ENCODE data around the gene HAUS7.
A peak's percentile ranks its signal among the peaks of the same experiment; 100 is the strongest.

The HAUS7 gene

GRCh38 chrX:153500676-153501280, 30.4 kb upstream of the HAUS7 start:
- no peak for TF ChIP-seq CTCF (IDR thresholded peaks at IDR 0.05; ENCODE audit: low read depth, low read length)
- no peak overlapping the region for H3K4me3 ChIP-seq (replicated peaks in 1 of 2; ENCODE audit: low read depth in 2 of 2, low read length in 2 of 2)

GRCh38 chrX:153499876-153500275, 29.5 kb upstream of the HAUS7 start:
- no peak for DNase-seq (ENCODE audit: low read depth in 2 of 2)
- no peak for TF ChIP-seq CTCF (IDR thresholded peaks at IDR 0.05; ENCODE audit: low read depth, low read length)
- no peak overlapping the region for H3K4me3 ChIP-seq (replicated peaks in 1 of 2; ENCODE audit: low read depth in 2 of 2, low read length in 2 of 2)

More at GRCh38 chrX:153500676-153501280, 30.4 kb upstream of the HAUS7 start:
- DNase-seq (ENCODE audit: low read depth in 2 of 2): no peak

- peak overlapping the region in 1 of 2 donors; percentile 2 for H3K4me3 ChIP-seq (replicated peaks in 1 of 2; ENCODE audit: low read depth in 2 of 2, low read length in 2 of 2)
- TF ChIP-seq CTCF (IDR thresholded peaks at IDR 0.05; ENCODE audit: low read depth, low read length): no peak
- DNase-seq (ENCODE audit: low read depth in 2 of 2): no peak
Observed at GRCh38 chrX:153499341-153499740, 29.0 kb upstream of the HAUS7 start.

- no peak for TF ChIP-seq CTCF (IDR thresholded peaks at IDR 0.05; ENCODE audit: low read depth, low read length)
- DNase-seq (ENCODE audit: low read depth in 2 of 2): no peak
- H3K4me3 ChIP-seq (replicated peaks in 1 of 2; ENCODE audit: low read depth in 2 of 2, low read length in 2 of 2): no peak overlapping the region
Observed at GRCh38 chrX:153498453-153498852, 28.1 kb upstream of the HAUS7 start.

GRCh38 chrX:153496590-153496959, 26.2 kb upstream of the HAUS7 start:
- no peak for TF ChIP-seq CTCF (IDR thresholded peaks at IDR 0.05; ENCODE audit: low read depth, low read length)
- peak overlapping the region; percentile 60 to 66 for H3K4me3 ChIP-seq (replicated peaks in 1 of 2; ENCODE audit: low read depth in 2 of 2, low read length in 2 of 2)
- DNase-seq (ENCODE audit: low read depth in 2 of 2): no peak

GRCh38 chrX:153495903-153496589, 25.7 kb upstream of the HAUS7 start:
- DNase-seq (ENCODE audit: low read depth in 2 of 2): no peak
- TF ChIP-seq CTCF (IDR thresholded peaks at IDR 0.05; ENCODE audit: low read depth, low read length): peak; percentile 1
- H3K4me3 ChIP-seq (replicated peaks in 1 of 2; ENCODE audit: low read depth in 2 of 2, low read length in 2 of 2): peak overlapping the region; percentile 60 to 66

Measured in cardiac fibroblast (primary cell).